NCI-H1092 (cell line): ENCODE results near the gene ZIC4.

Experiments used
- DNase-seq: peaks from one replicate; lab custom pipeline; 2025; lab: John Stamatoyannopoulos, UW

ZIC4 gene

DNA sequence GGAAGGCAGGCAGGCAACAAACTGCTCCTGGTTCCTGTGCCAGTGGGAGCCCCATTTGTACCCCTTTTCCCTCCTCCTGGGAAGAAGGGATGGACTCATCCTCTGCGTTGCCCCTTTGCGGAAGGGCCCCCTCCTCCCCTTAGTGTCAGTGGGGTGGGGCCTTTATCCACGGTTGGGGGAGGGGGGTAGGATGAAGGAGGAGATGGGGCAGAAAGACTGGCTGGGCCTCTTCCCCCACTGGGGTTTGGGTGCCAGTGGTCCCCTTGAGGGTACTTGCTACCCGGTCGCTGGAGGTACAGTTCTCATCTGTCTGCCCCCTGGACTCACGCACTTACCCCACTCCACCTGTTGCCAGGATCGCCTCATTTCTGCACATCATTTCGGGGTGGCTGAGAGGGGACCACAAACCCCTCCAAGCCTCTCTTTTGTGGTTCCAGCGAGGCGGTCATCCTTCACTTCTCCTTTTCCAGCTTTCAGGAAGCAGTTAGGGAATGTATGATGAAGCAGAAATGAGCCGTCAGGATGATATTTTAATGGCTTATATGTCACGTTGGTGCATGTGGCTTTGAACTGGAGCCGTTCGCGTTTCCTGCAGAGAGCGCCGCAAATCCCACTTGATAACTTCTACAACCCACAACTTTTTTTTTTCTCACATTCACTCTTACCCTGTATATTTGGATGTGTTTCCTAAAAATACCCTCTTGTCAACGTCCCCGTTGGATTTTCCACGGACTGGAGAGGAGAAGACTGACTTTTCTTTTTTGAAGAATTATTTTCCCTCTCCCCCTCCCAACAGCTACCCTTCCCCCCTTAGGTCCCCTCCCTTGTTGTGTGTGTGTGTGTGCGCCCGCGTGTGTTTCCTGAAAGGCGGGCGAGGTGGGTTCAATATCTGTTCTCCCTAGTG, at the start of gene ZIC4:
ZIC4 (minus strand) TSS at position 516 of the 904 bp plus-strand sequence. CDS start 3,746 bp downstream, outside the sequence.
- no peak for DNase-seq

DNA sequence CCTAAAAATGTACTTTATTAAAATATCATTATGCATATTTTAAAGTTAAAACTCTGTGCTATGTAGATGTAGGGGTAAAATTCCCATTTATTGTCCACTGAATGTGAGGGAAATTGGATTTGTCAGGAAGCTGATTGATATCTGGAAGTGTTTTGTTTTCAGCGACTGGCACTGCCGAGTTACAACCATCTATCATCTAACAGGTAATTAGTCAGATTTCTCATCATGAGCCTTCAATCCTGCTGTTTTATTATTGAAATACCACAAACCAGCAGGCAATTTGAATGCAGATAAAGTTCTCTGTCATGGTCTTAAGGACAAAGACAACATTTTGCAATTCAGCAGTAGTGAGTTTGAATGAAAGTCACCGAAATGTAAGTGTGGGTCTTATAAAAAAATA, 43.3 kb upstream of the ZIC4 start:
- no peak for DNase-seq

- DNase-seq = no peak
Measured at GRCh38 chr3:147447224-147447623, 40.9 kb upstream of the ZIC4 start.

DNA sequence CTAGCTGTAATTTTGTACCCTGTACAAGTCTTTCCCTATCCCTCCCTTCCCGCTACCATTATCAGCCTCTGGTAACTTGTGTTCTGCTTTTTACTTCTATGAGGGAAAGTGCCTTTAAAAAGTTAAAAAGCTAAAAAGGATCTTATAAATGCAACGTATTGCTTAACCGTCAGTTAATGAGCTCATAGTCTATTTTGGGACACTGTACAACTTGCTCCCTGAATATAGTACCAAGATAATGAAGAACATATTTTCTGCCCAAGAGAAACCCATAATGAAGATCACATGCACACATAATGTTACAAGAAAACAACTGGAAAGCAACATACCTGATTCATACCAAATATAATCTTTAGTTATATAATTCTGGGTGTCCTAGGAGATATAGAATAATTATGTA, 25.4 kb upstream of the ZIC4 start:
- no peak for DNase-seq

GRCh38 chr3:147428754-147429153, 22.4 kb upstream of the ZIC4 start:
- DNase-seq = no peak

GRCh38 chr3:147428326-147428725, 22.0 kb upstream of the ZIC4 start:
- DNase-seq = no peak

GRCh38 chr3:147427746-147428145, 21.4 kb upstream of the ZIC4 start:
- no peak for DNase-seq

DNA sequence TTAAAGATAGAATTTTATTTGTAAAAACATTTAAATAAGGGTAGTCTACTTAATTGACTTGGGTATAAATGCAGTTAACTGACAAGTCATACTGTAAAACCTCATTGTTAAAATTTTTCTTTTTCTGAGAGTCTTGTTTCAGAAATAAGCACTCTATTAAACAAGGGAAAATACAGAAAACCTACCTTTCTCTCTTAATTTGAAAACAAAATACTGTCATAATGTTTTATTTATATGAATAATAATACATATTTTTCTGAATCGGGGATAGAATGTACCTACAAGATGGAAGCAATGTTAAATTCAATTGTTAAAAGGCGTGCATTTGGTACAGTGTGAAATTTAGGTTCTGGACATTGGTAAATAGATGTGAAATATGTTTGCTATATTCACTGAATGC, 20.6 kb upstream of the ZIC4 start:
- no peak for DNase-seq

GRCh38 chr3:147425388-147425850, 19.1 kb upstream of the ZIC4 start:
- no peak for DNase-seq

DNA sequence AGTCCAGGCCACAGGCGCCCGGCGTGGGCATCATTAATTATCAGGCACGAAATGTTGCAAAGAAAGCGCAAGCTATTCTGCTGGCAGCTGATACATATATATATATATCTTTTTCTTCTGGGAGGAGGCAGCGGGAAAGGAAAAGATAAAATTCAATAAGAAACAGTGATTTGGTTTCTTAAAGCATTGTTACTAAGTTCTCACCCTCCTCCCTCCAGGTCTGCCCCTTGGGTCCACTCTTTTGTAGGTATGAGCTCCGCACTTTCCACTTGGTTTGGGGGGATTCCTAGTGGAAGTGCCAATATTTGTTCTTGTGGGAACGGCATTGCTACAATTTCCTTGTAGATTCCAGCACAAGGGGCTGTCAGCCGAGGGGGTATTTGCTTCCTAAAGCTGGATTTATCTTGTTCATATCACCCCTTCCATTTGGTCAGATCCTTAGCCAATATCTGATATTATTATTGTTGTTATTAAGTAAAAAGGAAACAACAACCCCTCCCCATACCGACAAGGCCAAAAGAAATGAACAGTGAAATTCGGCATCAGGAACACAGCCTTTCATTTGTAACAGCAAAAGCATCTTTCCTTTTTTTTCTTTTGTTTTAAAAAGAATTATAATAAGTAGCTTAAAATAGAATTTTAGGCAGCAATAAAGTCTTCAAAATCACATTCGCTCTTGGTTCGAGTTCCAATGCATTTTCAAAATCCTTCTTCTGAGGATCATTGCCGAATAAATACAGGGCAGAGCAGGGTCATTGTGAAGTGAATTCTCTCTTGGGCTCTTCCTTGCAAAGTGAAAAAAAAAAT, 18.4 kb upstream of the ZIC4 start:
- no peak for DNase-seq

GRCh38 chr3:147423798-147424580, 17.6 kb upstream of the ZIC4 start:
- no peak for DNase-seq

DNA sequence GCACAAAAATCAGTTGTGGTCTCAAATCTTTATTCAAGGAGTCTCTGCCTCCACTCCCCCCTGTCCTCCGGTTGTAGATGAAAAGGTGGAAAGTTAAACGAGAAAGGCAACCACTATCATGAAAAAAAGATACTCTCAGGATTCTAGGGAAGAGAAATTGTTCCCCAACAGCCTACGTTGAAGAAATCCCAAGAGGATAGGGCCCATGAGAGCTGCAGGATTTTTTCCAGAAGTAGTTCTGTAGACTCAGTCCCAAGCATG, 17.1 kb upstream of the ZIC4 start:
- DNase-seq = no peak

- DNase-seq = no peak
Measured at GRCh38 chr3:147422601-147423536, 16.5 kb upstream of the ZIC4 start.

DNA sequence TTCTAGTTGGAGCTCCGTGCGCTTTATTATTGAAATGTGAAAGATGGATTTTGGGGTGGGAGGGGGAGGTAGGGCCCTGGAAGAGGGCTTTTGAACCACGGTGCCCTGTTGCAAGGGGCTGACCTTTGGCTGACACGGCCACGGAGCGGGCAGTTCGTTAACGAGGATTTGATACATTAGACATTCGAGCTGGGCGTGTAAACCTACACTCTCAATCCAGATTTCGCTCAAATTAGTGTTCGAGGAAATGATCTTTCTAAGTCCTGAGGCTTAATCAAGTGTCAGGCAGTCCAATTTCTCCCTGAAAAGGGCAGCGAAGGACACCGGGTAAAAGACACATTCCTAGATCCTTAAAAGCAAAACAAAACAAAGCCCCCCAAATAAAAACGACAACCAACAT, 15.9 kb upstream of the ZIC4 start:
- no peak for DNase-seq

DNA sequence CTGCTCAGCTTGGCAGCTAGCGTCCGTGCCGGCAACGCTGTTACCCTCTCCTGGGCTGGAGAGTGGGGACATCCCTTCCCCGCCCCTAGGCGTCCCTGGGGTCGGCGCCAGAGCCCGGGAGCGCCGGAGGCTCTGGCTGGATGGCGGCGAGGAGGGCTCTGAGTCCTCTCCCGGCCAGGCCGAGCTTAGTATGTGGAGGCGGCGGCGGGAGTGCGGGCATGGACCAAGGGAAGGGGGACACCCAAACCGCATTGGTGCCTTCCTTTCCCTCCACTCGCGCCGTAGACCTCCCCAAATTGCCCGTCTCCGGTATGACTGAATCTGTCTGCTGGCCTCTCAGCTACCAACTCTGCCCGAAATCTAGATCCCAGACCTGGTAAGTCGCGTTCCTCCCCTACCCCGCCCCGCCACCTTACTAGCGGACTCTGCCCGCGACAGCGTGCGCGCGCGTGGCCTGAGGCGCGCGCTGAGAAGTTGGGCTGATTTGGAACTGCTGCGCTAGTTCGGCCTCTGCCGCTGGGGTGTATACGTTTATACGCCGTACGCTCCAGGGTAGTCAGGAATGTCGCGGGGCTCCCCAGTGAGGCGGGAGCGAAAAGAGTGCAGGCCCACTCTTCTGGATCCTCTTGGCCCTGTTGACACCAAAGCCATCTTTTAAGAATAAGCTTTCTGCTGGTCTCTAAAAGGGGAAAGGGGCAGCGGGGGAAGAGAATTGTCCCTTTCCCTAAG, 15.0 kb upstream of the ZIC4 start:
- DNase-seq = no peak

- DNase-seq = no peak
Measured at GRCh38 chr3:147420353-147421183, 14.2 kb upstream of the ZIC4 start.

DNA sequence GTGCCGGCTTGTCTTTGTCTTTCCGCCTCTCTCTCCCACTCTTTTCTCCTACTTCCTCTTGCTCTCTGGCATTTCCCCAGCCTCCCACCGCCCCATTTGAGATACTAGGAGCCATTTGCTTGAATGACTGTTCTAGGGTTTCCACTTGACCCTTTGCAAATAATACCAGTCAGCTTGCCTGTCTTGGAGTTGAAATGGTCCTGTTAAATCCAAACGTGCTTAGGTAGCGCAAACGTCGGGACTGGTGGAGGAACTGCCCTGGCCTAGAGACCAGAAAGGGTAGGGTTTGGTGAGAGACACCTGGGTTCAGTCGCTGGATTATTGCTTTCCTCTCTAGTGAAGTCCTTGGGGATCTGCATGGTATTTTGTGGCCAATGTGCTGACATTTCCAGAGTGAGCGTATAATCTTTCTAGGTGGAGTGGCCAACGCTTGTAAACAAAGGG, 13.5 kb upstream of the ZIC4 start:
- DNase-seq = no peak

- DNase-seq = no peak
Measured at GRCh38 chr3:147418808-147419701, 12.7 kb upstream of the ZIC4 start.

GRCh38 chr3:147418371-147418781, 12.0 kb upstream of the ZIC4 start:
- no peak for DNase-seq
